Activated naive CD4-positive, alpha-beta T cell treated with anti-CD3 and anti-CD28 coated beads, Interleukin-2, amount 50 U/mL, for 24 hours (primary cell): ENCODE results near the gene STXBP6.
"Not testable (repeated sequence)": the region's sequence is repeated elsewhere in the genome, so short reads cannot be mapped to it uniquely, and the experiment has no call there.

Experiments used
- H3K27ac Mint-ChIP-seq: one replicate; pipeline ENCODE4 v1.8.0; 2021; ENCODE audit warnings: mild to moderate bottlenecking, mixed read lengths
- H3K27me3 Mint-ChIP-seq: one replicate; pipeline ENCODE4 v1.8.0; 2021; ENCODE audit warnings: mixed read lengths
- H3K36me3 Mint-ChIP-seq: one replicate; pipeline ENCODE4 v1.8.0; 2021; ENCODE audit warnings: mixed read lengths
- H3K4me1 Mint-ChIP-seq: one replicate; pipeline ENCODE4 v1.8.0; 2021; ENCODE audit warnings: mixed read lengths
- H3K4me3 Mint-ChIP-seq: one replicate; pipeline ENCODE4 v1.8.0; 2021; ENCODE audit warnings: mild to moderate bottlenecking, mixed read lengths
- H3K9me3 Mint-ChIP-seq: one replicate; pipeline ENCODE4 v1.8.0; 2021; ENCODE audit warnings: mixed read lengths

Gene STXBP6

DNA sequence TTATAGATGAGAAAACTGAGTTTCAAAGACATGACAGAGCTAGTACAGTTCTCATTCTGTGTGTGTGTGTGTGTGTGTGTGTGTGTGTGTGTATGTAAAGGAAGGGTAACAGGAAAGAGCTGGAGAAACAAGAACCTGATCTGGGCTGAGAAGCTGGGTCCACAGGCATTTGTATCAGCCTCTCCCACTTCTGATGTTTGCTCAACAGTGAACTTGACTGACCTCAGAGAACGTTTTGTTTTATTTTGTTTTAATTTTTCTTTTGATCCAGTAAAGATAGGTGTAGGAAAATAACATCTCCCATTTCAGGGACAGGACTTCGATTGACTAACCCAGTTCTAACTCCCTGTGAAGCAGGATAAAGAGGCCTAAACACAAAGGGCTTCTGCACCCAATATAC lies 85.4 kb downstream of the STXBP6 start:
- H3K27ac Mint-ChIP-seq = no peak overlapping the region
- no peaks in the 10 kb centered on the region for H3K9me3 Mint-ChIP-seq
- peaks cover 6% of the 10 kb centered on the region for H3K27me3 Mint-ChIP-seq

DNA sequence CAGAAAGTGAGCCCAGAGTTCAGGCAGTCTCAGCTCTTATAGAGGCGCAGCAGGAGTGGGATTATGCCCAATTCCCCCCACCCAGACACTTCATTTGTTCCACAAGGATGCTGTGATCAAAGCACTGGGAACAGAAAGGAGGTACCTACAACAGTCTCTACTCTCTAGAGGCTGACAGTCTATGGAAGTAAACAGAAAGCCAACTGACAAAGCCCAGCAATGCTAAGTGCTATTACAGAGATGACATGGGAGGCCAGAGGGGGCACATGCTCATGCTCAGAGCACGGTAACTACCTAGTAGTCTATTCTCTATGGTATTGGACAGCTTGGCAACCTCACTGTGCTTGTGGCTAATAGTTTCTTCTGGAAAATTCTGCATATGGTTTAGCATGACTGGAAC lies 85.9 kb downstream of the STXBP6 start:
- no peak overlapping the region for H3K27ac Mint-ChIP-seq
- H3K27me3 Mint-ChIP-seq = peaks cover 5% of the 10 kb centered on the region

More for the DNA sequence above, 85.4 kb downstream of the STXBP6 start:
- no peak overlapping the region for H3K4me3 Mint-ChIP-seq
- H3K36me3 Mint-ChIP-seq = no peaks in the 10 kb centered on the region
- H3K4me1 Mint-ChIP-seq = no peaks in the 10 kb centered on the region

DNA sequence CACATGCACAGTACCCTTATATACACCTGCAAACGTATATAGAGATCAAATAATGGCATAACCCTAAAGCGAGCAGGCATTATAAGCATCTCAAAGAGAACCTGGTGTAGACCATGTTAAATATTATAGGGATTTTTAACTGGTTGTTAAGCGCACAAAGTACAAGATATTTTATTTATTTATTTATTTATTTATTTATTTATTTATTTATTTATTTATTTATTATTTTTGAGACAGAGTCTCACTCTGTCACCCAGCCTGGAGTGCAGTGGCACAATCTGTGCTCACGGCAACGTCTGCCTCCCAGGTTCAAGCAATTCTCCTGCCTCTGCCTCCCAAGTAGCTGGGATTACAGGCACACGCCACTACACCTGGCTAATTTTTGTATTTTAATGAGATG lies 87.8 kb downstream of the STXBP6 start:
- not testable (repeated sequence) for H3K9me3 Mint-ChIP-seq, H3K4me1 Mint-ChIP-seq, H3K27ac Mint-ChIP-seq, H3K36me3 Mint-ChIP-seq, H3K4me3 Mint-ChIP-seq, H3K27me3 Mint-ChIP-seq

More for the DNA sequence above, 85.9 kb downstream of the STXBP6 start:
- Mint-ChIP-seq H3K9me3 (no peaks in the 10 kb centered on the region), H3K4me3 (no peak overlapping the region), H3K36me3 (no peaks in the 10 kb centered on the region), H3K4me1 (no peaks in the 10 kb centered on the region)

DNA sequence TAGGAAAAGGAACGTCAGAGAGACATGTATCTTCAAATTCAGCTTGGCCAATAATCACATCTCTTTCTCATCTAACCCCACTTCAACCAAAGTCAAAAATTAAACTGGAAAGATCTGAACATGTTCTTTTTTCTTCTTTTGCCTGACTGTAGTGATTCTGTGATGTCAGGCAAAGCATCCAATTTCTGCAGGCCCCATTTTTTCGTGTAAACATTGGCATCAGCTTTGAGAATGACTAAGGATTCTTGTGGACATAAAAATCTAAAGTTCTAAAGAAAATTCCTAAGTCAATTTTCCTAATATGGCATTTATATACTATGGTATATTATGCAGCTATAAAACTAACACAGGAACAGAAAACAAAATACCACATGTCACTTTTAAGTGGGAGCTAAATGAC lies 89.1 kb downstream of the STXBP6 start:
- no peak overlapping the region for H3K27ac Mint-ChIP-seq
- no peak overlapping the region for H3K4me3 Mint-ChIP-seq
- peaks cover 8% of the 10 kb centered on the region for H3K27me3 Mint-ChIP-seq
- H3K4me1 Mint-ChIP-seq = no peaks in the 10 kb centered on the region
- H3K9me3 Mint-ChIP-seq = no peaks in the 10 kb centered on the region
- H3K36me3 Mint-ChIP-seq = no peaks in the 10 kb centered on the region

DNA sequence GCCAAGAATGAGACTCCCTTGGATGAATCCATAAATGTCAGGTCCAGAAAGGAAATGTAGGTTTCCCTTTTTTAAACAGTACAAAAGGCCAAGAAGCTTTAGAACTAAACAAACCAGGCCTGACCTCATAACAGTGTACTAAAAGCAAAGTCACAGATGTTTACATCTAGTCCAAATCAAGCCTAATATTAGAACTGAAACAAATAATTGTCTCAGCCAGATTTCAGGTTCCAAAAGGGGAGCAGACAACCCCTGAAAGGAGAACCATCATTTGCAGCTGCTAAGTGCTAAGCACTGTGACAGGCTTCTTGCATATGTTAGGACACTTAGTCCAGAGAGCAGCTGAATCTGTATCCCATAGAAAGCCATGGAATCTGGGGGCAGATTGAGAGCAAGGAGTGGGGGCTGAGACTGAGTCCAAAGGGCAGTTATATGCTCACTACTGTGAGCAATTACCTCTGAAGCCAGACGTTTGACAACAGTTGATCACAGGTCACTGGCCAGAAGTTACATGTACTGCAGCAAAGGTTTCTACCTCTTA lies 90.1 kb downstream of the STXBP6 start:
- H3K4me1 Mint-ChIP-seq = no peaks in the 10 kb centered on the region
- peaks cover 6% of the 10 kb centered on the region for H3K27me3 Mint-ChIP-seq
- no peak overlapping the region for H3K4me3 Mint-ChIP-seq
- H3K27ac Mint-ChIP-seq = no peak overlapping the region
- H3K36me3 Mint-ChIP-seq = no peaks in the 10 kb centered on the region
- H3K9me3 Mint-ChIP-seq = no peaks in the 10 kb centered on the region

DNA sequence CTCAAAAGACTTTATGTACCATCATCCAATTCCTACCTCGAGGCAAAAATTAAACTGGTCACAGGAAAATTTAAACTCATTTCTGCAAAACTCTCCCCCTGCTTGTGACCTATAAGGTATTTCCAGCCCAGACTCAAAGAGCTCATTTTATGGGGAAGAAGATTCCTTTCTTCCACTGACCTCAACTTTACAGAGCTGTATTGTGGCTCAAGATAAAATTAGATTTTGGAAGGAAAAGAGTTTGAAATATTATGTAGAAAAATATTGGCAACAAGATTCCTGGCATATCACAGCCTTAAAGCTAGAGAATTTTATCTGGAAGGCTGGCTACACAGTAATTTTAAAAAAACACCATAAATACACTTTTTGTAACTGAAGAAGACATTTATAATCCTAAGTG lies 91.7 kb downstream of the STXBP6 start:
- Mint-ChIP-seq H3K4me3 (no peak overlapping the region), H3K9me3 (no peaks in the 10 kb centered on the region), H3K4me1 (no peaks in the 10 kb centered on the region), H3K36me3 (no peaks in the 10 kb centered on the region), H3K27ac (no peak overlapping the region), H3K27me3 (peaks cover 8% of the 10 kb centered on the region)

DNA sequence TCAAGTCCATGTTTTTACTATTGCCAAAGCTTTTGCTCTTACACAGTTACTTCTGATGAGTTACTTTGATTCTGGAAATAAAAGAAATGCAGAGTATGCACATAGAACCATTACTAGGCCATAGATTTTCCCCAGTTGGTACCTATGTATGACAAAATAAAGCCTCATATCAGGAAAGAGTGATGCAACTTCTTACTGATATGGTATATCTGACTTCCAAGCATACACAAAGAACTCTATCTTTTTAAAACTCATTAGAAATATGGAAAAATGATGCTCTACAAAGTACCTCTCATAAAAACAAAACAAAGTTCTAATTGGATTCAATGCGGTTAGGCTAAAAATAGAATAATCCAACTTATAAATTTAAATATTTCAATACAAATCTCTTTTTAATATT lies 92.1 kb downstream of the STXBP6 start:
- H3K9me3 Mint-ChIP-seq = no peaks in the 10 kb centered on the region
- no peak overlapping the region for H3K27ac Mint-ChIP-seq
- no peaks in the 10 kb centered on the region for H3K4me1 Mint-ChIP-seq
- H3K27me3 Mint-ChIP-seq = peaks cover 10% of the 10 kb centered on the region
- no peaks in the 10 kb centered on the region for H3K36me3 Mint-ChIP-seq
- H3K4me3 Mint-ChIP-seq = no peak overlapping the region

DNA sequence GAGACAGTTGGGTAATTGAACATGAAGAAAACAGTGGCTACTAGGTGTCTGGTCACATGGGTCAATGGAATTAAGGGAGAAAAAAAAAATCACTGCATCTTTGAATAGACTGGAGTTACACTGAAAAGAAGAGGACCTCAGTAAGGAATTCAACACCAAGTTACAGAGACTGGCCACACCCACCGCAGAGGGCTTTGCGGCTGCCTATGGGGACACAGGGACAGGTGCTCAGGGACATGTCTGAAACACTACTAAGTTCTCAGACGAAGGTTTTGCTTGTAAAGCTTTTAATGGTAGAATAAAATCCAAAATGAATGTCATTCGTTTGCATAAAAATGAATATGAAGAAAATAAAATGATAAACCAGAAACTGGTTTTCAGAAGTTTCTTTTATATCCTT lies 93.8 kb downstream of the STXBP6 start:
- H3K4me3 Mint-ChIP-seq = no peak overlapping the region
- no peaks in the 10 kb centered on the region for H3K4me1 Mint-ChIP-seq
- H3K9me3 Mint-ChIP-seq = no peaks in the 10 kb centered on the region
- no peak overlapping the region for H3K27ac Mint-ChIP-seq
- peaks cover 11% of the 10 kb centered on the region for H3K27me3 Mint-ChIP-seq
- no peaks in the 10 kb centered on the region for H3K36me3 Mint-ChIP-seq

DNA sequence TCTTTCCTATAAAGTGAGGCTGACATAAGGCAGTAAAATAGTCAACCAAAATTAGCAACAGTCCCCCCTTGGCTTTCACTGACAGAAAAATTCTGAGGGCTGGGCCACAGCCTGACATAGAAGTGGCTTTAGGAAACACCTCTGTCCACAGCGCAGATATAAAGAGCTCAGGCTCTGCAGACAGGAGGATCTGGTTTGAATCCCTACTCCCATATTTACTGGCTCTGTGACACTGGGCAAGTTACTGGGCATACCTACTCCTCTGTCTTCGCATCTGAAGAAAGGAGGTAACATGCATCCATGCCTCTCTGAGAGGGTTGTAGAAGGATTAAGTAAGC lies 95.3 kb downstream of the STXBP6 start:
- Mint-ChIP-seq H3K36me3 (no peaks in the 10 kb centered on the region), H3K4me1 (no peaks in the 10 kb centered on the region), H3K27me3 (peaks cover 11% of the 10 kb centered on the region), H3K9me3 (no peaks in the 10 kb centered on the region), H3K27ac (no peak overlapping the region), H3K4me3 (no peak overlapping the region)

DNA sequence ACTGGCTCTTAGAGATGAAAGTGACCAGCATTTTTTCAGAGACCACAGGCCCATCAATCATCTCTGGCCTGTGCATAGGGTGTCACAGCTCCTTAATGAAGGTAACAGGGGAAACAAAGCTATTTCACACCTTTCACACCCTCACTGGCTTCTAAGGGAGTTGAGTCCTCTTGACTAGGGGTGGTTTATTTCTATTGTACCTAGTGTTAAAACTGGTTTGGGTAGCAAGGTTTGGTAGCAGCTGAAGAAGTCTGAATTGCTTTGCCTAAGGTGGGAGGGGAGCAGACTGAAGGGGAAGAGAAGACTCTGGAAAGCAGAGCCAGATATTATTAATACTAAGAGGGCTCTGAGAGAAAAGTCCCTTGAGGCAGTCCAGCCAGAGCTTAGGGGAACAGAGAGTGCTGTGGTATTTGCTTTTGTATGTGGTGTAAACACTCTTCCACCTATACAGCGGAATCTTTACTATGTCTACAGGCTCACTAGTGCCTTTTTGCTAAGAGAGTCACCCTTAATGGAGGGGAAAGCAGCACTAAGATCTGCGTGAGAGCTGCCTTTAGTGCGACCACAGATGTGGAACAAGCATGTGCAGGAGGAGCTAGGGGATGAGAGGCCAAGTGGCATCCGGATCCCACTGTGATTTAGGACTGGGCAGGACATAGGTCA lies 95.8 kb downstream of the STXBP6 start:
- Mint-ChIP-seq H3K4me3 (no peak overlapping the region), H3K4me1 (no peaks in the 10 kb centered on the region), H3K36me3 (no peaks in the 10 kb centered on the region), H3K27me3 (peaks cover 11% of the 10 kb centered on the region), H3K9me3 (no peaks in the 10 kb centered on the region), H3K27ac (no peak overlapping the region)

DNA sequence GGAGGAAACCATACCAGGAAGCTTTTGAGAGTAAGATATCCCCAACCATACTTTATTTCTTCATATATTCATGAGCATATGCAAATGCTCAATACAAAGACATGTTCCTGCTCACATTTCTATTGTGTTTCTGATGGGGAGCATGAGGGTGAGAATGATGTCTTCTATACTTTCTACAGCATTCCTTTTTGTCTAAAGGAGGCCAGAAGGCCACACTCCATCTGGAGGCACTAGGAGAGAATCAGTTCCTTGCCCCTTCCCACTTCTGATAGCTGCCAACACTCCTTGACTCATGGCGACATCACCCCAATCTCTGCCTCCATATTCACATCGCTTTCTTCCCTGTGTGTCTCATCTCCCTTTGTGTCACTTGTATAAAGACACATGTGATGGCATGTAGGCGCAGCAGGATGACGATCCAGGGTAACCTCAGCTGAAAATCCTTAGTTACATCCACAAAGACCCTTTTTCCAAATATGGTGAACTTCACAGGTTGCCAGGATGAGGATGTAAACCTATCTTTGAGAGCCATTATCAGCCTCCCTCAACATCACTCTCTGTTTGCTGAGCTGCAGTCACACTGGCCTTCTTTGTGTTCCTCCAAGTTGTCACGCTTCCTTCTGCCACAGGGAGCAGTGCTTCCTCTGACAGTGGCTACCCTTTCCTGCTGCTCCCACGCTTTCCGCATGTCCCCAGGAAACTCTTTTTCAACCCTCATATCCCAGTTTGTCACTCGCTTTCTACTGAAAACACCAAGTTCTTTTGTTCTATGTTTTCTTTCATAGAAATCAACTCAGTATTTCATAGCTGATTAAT lies 96.9 kb downstream of the STXBP6 start:
- H3K27ac Mint-ChIP-seq = no peak overlapping the region
- no peaks in the 10 kb centered on the region for H3K36me3 Mint-ChIP-seq
- no peaks in the 10 kb centered on the region for H3K9me3 Mint-ChIP-seq
- peaks cover 7% of the 10 kb centered on the region for H3K27me3 Mint-ChIP-seq
- no peak overlapping the region for H3K4me3 Mint-ChIP-seq
- H3K4me1 Mint-ChIP-seq = no peaks in the 10 kb centered on the region

DNA sequence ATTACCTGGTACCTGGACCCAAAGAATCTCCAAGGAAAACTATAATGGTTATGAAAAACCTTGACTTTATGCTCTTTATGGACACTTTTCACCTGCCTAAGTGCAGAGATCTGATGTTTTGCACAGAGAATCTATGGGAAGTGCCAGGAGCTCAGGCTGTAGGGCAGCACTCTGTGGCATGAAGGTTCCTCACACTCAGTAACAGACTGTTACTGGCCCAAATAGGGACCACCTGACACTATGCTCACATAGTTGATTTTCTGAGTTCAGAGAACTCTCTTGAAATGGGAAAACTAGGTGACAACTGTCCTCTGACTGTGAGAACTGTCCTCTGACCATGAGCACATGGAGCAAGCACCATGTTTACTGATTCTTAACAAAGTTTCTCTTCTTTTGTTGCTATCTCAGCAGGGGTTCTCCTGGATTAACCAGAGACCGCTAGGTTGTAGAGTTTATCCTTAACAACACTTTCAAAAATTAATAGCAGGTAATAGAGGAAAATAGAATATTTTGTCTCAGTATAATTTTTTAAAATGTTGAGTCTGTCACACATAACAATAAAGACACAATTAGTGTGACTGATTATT lies 101.6 kb downstream of the STXBP6 start:
- Mint-ChIP-seq H3K4me3 (no peak overlapping the region), H3K36me3 (no peaks in the 10 kb centered on the region), H3K9me3 (no peaks in the 10 kb centered on the region), H3K4me1 (no peaks in the 10 kb centered on the region), H3K27ac (no peak overlapping the region), H3K27me3 (peaks cover 6% of the 10 kb centered on the region)

DNA sequence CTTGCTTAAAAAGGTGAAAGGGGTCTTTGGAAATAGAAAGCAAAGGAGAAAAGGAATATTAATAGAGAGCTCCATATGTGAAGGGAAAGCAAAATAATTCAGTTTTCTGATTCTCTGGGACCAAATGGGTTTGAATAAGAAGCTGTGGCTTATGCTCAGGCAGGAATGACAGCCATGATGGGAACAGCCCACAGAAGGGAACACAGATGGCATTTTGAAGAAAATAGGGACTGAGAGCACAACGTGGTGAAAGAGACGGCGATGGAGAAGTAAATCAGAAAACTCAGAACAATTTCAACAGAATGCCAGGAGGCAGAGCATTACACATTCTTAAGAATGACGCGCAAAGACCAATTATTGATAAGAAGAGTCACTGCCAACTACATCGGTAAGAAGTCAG lies 102.8 kb downstream of the STXBP6 start:
- Mint-ChIP-seq H3K9me3 (no peaks in the 10 kb centered on the region), H3K27me3 (peaks cover 3% of the 10 kb centered on the region), H3K4me3 (no peak overlapping the region), H3K4me1 (no peaks in the 10 kb centered on the region), H3K36me3 (no peaks in the 10 kb centered on the region), H3K27ac (no peak overlapping the region)

DNA sequence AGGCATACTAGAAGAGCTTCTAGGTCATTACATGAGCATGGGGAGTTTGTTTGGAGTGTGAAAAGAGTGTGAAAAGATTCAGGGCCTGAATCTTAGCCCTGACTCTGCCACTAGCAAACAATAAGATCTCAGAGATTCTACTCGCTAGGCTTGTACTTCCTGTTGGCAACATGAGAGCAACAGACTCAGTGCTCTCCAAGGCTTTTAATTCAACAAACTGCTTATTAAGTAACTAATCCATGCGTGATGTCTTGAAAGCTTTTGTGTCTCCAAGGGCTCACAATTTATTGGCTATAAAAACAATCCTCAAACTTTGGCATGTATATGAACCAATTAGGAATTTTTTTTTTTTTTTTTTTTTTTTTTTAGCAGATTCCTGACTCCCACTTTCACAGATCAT lies 105.1 kb downstream of the STXBP6 start:
- Mint-ChIP-seq H3K9me3 (no peaks in the 10 kb centered on the region), H3K36me3 (no peaks in the 10 kb centered on the region), H3K4me1 (no peaks in the 10 kb centered on the region), H3K4me3 (no peak overlapping the region), H3K27ac (no peak overlapping the region), H3K27me3 (peaks cover 3% of the 10 kb centered on the region)

DNA sequence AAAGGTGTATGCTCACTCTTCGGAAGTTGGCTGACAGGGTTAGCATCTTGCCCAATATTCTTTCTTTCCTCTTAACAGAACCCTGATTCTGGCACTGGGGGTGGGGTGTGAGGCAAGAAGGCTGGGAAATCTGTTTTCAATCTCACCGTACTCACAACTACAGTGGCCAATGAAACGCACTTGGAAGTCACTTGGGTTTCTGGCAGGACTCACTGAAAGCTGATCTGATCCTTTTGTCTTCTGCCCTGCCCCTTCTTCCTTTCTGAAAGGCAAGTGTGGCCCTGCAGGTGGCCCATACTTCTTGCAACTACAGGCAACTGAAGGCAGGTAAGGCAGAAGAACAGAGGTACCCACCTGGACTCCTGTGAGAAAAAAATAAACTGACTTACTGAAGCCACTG lies 106.9 kb downstream of the STXBP6 start:
- Mint-ChIP-seq H3K36me3 (no peaks in the 10 kb centered on the region), H3K27ac (no peak overlapping the region), H3K4me3 (no peak overlapping the region), H3K9me3 (no peaks in the 10 kb centered on the region), H3K4me1 (no peaks in the 10 kb centered on the region), H3K27me3 (peaks cover 3% of the 10 kb centered on the region)

DNA sequence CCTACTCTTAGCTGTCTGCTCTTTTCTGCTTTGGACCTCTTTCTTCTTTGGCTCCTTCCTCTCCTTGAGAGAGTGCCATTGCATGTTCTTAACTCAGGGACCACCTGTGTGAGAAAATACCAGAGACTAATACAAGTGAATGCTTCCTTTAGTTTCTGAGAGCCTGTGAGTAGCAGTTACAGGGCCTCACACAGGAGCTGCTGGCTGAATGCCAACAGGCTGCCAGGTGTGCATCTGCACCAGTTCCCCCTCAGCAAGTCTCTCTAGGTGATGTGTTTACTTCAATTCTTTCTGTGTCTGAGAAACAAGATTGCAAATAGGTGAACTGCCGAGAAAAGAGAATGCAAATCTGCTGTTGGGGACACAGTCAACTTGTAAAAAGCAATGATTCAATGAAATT lies 108.2 kb downstream of the STXBP6 start:
- Mint-ChIP-seq H3K9me3 (no peaks in the 10 kb centered on the region), H3K27me3 (no peaks in the 10 kb centered on the region)

More for the DNA sequence above, 108.2 kb downstream of the STXBP6 start:
- Mint-ChIP-seq H3K36me3 (no peaks in the 10 kb centered on the region), H3K27ac (no peak overlapping the region), H3K4me3 (no peak overlapping the region), H3K4me1 (no peaks in the 10 kb centered on the region)
